DOHH2 (cell line): Measurements from ENCODE around the gene ITGB5.

Source experiments
- EZH2phosphoT487 ChIP-seq: fragments of 200-600 bp; sonication (generic); IDR thresholded peaks from 2 replicates; pipeline ENCODE4 v1.6.1; 2017; ENCODE audit warnings: borderline replicate concordance, mild to moderate bottlenecking, antibody characterized with exemption, low read length, moderate library complexity, mixed read lengths
- TF ChIP-seq, protein P1 (sequence below): fragments of 200-600 bp; sonication (generic); IDR thresholded peaks from one replicate; pipeline ENCODE4 v1.5.1; 2014; ENCODE audit warnings: antibody characterized with exemption, mild to moderate bottlenecking, low read depth, low read length; ENCODE audit not compliant: poor library complexity, severe bottlenecking

- TF ChIP-seq, protein P1, sequence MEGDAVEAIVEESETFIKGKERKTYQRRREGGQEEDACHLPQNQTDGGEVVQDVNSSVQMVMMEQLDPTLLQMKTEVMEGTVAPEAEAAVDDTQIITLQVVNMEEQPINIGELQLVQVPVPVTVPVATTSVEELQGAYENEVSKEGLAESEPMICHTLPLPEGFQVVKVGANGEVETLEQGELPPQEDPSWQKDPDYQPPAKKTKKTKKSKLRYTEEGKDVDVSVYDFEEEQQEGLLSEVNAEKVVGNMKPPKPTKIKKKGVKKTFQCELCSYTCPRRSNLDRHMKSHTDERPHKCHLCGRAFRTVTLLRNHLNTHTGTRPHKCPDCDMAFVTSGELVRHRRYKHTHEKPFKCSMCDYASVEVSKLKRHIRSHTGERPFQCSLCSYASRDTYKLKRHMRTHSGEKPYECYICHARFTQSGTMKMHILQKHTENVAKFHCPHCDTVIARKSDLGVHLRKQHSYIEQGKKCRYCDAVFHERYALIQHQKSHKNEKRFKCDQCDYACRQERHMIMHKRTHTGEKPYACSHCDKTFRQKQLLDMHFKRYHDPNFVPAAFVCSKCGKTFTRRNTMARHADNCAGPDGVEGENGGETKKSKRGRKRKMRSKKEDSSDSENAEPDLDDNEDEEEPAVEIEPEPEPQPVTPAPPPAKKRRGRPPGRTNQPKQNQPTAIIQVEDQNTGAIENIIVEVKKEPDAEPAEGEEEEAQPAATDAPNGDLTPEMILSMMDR, result no peak
- TF ChIP-seq EZH2phosphoT487, result no peak
Observed at GRCh38 chr3:124904835-124905492, 17.8 kb upstream of the ITGB5 start.
